HG02981 (cell line): Measurements from ENCODE around the gene ARHGEF28.

ENCODE experiments used
- ATAC-seq: cut with Tn5 transposase; IDR thresholded peaks from one replicate; pipeline ENCODE4 v1.9.1; 2021; ENCODE audit warnings: mild to moderate bottlenecking, moderate library complexity; ENCODE audit not compliant: unreplicated experiment

The ARHGEF28 gene

GRCh38 chr5:73623060-73623459, 2.9 kb upstream of the ARHGEF28 start:
- ATAC-seq = no peak

GRCh38 chr5:73623901-73624404, 2.0 kb upstream of the ARHGEF28 start:
- no peak for ATAC-seq

GRCh38 chr5:73624888-73625287, 1.1 kb upstream of the ARHGEF28 start:
- ATAC-seq = no peak

- no peak for ATAC-seq
Measured at GRCh38 chr5:73625372-73625943, 538 bp upstream of the ARHGEF28 start.

- no peak for ATAC-seq
Measured at GRCh38 chr5:73626814-73627313, 868 bp downstream of the ARHGEF28 start.

- no peak for ATAC-seq
Measured at GRCh38 chr5:73629456-73629855, 3.5 kb downstream of the ARHGEF28 start.

GRCh38 chr5:73630765-73631164, 4.8 kb downstream of the ARHGEF28 start:
- no peak for ATAC-seq

GRCh38 chr5:73631500-73631899, 5.5 kb downstream of the ARHGEF28 start:
- ATAC-seq = no peak

- ATAC-seq = no peak
Measured at GRCh38 chr5:73633060-73633459, 7.1 kb downstream of the ARHGEF28 start.

- no peak for ATAC-seq
Measured at GRCh38 chr5:73636408-73636807, 10.4 kb downstream of the ARHGEF28 start.

GRCh38 chr5:73637565-73637964, 11.6 kb downstream of the ARHGEF28 start:
- no peak for ATAC-seq

- ATAC-seq = no peak
Measured at GRCh38 chr5:73638344-73639095, 12.5 kb downstream of the ARHGEF28 start.

- no peak for ATAC-seq
Measured at GRCh38 chr5:73640861-73641320, 14.9 kb downstream of the ARHGEF28 start.

- ATAC-seq = no peak
Measured at GRCh38 chr5:73641811-73642210, 15.8 kb downstream of the ARHGEF28 start.

GRCh38 chr5:73642344-73642743, 16.3 kb downstream of the ARHGEF28 start:
- no peak for ATAC-seq

GRCh38 chr5:73644385-73644963, 18.5 kb downstream of the ARHGEF28 start:
- ATAC-seq = no peak

GRCh38 chr5:73647721-73648120, 21.7 kb downstream of the ARHGEF28 start:
- no peak for ATAC-seq

GRCh38 chr5:73648515-73648914, 22.5 kb downstream of the ARHGEF28 start:
- ATAC-seq = no peak

GRCh38 chr5:73649926-73650325, 23.9 kb downstream of the ARHGEF28 start:
- no peak for ATAC-seq

GRCh38 chr5:73652391-73652790, 26.4 kb downstream of the ARHGEF28 start:
- no peak for ATAC-seq

- no peak for ATAC-seq
Measured at GRCh38 chr5:73654171-73654811, 28.3 kb downstream of the ARHGEF28 start.
